HG03432 (cell line): ENCODE results near the gene TNNI2.

Experiments used
- ATAC-seq: cut with Tn5 transposase; IDR thresholded peaks from one replicate; pipeline ENCODE4 v1.9.1; 2021; ENCODE audit warnings: mild to moderate bottlenecking, moderate library complexity; ENCODE audit not compliant: unreplicated experiment

The TNNI2 gene

DNA sequence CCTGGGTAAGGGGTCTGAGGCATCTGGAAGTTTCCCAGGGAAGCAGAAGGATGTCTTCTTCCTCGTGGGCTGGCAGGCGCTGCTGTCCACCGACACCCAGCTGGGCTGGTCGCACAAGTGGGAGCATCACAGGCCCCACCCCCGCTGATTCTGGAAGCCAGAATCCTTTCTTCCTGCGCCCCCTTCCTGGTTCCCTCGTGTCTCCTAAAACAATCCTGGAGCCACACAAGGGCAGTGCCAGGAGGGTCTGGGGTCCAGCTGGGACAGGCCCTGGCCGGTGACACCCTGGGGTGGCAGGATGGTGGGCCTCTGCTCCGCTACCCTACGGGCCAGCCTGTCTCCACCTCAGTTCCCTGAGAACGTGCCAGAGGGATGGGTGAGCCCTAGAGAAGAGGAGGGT lies 18.3 kb downstream of the TNNI2 start:
- ATAC-seq, result no peak

DNA sequence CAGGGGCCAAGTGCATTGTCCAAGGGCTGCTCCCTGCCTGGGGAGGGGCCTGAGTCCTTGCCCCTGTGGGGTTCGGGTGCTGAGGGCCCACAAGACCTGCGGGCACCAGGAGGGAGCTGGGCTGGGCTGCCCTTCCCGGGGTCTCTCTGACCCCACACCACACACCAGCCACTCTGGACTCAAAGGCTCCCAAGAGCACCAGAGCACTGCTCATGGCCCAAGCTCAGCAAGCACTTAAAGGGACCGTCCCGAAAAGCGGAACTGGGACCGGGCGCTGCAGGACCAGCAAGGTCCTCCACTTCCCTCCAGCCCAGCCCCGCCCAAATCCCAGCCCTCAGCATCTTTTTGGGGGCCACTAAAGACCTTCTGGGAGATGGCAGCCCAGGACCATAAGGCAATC lies 19.4 kb downstream of the TNNI2 start:
- no peak for ATAC-seq

DNA sequence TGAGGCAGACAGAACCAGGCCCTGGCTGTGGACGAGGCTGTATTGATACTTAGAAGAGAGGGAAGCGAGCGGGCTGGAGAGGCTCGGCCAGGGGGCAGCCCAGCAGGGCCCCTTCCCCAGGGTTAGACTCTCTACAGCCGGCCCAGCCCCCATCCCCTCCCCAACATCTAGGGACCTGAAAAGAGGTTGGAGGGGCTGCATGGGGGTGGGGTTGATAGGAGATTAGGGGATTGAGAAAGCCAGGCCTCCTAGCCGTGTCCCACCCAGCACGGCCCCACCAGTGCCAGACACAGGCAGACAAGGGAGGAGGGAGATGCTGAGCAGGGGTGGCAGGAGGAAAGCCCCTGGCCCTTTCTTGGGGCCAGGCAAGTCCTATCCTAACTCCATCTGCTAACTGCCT lies 19.8 kb downstream of the TNNI2 start:
- no peak for ATAC-seq

DNA sequence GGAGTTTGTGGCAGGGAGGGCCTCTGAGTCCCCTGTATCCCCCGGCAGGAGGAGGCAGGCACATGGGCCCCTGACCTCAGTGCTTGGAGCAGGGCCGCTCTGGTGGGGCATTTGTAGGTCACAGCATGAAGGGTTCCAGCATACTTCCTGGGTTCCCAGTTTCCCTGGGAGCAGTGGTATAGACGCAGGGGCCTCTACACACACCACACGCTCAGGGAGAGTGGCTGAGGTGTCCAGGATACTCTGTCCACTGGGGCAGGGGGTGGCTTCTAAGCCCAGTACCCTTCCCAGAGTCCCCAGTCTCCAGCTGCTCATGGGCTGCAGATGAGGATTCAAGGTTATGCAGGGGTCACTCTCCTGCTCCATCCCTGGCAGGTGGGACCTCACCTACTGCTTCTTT lies 20.2 kb downstream of the TNNI2 start:
- no peak for ATAC-seq

DNA sequence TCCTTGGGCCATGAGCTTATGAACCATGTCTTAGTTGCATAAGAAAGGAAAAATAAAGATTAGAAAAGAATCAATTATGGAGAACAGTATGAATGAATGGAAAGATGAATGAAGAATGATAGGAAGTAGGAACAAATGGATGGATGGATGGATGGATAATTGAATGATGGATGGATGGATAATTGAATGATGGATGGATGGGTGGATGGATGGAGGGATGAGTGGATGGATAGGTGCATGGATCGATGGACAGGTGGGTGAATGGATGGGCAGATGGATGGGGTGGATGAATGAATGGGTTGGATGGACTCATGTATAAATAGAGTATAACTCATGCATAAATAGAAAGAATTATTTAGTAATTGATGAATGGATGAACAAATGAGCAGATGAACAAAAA lies 21.3 kb downstream of the TNNI2 start:
- no peak for ATAC-seq

DNA sequence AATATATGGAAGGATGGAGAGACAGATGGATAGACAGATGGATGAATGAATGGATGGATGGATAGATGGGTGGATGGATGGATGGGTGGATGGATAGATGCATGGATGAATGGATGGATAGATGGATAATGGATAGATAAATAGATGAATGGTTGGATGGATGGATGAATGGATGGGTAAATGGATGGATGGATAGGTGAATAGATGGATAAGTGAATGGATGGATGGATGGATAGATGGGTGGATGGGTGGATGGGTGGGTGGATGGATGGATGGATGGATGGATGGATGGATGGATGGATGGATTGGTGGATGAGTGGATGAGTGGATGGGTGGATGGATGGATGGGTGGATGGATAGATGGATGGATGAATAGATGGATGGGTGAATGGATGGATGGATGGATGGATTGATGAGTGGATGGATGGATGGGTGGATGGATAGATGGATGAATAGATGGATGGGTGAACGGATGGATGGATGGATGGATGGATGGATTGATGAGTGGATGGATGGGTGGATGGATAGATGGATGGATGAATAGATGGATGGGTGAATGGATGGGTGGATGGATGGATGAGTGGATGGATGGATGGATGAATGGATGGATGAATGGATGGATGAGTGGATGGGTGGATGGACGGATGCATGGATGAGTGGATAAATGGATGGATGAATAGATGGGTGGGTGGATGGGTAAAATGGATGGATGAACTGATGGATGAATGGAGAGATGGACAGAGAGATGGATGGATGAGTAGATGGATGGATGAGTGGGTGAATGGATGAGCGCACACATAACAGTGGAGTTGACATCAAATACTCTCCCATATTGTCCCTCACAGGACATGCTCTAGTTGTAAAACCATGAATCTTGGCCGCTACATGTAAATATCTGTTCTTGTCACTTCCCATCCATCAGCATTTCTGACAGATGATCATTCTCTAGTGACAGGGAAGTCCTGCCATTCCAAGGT lies 22.9 kb downstream of the TNNI2 start:
- ATAC-seq, result no peak

DNA sequence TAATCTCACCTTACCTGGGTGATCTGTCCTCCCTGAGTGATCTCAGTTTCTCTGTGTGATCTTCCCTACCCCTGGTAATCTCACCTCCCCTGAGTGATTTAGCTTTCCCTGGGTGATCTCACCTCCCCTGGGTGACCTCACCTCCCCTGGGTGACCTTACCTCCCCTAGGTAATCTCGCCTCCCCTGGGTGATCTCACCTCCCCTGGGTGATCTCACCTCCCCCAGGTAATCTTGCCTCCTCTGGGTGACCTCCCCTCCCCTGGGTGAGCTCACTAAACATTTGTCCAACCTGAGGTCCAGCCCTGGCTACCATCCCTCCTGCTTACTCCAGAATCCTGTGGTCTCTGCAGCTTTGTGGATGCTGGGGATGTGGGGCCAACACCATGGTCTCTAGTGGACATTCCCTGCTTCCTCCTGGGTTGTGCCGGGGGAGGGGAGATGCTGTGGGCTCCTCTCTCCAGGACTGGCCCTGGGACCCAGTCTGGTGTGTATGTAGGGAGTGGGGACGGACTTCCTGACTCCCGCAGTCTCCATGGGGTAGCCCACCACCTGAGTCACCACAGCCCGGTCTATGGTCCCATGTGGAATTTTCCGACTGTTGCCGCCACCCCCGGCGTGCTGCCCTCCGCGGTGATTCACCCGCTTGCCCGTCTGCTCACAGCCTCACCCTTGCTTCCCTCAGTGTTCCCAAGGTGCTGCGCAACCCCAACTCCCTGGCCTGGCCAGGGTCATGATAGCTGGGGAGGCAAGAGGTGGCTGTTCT lies 24.0 kb downstream of the TNNI2 start:
- no peak for ATAC-seq

DNA sequence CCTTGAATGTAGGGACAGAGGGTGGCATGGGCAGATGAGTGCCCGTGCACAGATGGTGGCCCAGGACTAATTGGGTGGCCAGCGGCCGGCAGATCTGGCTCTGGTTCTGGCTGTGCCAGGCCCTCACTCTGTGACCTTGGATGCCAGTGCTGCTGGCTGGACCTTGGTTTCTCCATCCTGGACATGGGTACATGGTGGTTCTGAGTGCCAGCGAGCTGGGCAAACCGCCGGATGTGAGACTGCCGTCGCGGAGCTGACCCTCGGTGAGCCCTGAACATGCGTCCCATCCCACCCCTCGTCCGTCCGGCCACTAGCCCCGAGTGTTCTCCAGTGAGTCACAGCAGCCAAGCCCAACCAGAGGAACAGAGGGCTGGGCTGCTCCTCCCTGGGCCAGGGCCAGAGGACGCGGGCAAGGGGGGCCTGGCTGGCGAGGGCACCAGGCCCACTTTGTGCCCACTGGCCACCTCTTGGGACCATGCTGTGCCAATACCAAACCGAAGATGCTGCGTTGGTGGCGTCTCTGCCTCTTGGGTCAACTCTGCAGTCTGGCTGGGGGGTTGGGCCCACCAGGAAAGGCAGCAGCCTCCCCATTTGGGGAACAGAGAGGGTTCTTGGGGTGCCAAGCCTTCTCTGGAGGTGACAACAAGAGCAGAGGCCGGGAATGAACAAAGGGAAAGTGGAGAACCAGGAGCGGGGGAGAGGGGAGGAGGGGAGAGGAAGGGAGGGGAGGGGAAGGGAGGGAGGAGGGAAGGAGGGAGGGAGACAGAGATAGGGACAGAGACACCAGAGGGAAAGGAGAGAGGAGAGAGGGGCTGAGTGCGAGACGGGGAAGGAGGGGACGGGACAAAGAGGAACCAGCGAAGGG lies 24.8 kb downstream of the TNNI2 start:
- no peak for ATAC-seq

DNA sequence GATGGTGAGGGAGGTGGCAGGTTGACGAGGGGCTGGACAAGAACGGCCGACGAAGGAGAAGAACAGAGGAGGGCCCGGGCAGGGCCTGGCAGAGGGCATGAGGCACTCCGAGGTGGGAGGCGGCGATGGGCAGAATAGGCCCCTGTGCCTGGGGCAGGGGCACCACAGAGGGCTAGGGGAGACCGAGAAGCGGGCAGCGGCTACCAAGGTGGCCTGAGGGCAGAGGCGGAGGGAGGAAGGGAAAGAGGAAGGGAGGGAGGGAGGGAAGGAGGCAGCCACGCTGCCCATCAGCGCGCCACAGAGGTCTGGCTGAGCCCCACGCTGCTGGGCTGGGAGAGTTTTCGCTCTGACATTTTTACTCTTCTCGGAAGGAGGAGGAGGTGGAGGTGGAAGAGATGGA lies 25.4 kb downstream of the TNNI2 start:
- ATAC-seq, result no peak

DNA sequence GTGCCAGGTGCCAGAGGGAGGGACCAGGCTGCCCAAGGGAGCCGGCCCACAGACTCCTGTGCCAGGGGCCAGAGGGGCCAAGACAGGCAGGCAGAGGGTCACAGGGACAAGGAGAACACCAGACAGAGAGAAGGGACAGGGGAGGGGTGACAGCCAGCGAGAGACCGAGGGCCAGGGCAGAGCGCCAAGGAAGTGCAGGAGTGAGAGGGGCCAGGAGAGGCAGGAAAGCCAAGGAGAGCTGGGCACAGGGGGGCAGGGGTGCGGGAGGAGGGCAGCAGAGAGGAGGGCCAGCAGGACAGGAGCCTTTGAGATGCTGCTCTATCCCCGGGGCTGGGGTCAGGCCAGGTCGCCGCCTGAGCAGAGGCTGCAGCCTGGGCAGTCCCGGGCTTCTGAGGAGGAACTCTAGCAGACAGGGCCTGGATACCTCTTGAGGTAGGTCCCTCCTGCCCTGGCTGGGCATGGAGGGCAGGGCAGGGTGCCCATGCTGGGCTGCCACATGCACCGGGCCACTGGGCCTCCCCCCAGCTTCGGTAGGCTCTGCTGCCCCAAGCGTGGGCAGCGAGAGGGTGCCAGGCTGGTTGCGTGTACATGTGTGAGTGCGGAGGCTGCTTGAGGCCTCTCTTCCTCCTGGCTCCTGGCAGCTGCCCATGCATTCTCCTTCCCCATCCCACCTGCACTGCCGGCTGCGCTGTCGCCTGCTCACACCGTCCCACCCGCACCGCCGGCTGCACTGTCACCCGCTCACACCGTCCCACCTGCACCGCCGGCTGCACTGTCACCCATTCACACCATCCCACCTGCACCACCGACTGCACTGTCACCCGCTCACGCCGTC lies 26.3 kb downstream of the TNNI2 start:
- no peak for ATAC-seq

DNA sequence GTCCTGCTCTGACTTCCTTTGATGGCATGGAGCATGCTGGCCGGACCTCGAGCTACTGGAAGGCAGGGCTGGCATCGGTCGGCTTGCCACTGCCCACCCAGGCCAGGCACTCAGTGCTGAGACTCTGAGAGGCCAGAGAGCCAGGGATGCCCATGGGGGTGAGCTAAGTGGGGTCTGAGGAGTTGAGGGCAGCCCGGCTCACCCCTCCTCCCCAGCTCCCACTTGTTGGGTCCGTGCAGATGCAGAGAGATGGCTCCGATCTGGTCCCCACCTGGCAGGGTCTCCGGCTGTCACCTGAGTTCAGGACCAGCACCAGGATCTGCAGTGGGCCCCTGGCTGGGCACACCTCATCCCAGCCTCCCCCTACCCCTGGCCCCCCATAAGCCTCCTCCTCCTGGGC lies 27.4 kb downstream of the TNNI2 start:
- ATAC-seq, result no peak

DNA sequence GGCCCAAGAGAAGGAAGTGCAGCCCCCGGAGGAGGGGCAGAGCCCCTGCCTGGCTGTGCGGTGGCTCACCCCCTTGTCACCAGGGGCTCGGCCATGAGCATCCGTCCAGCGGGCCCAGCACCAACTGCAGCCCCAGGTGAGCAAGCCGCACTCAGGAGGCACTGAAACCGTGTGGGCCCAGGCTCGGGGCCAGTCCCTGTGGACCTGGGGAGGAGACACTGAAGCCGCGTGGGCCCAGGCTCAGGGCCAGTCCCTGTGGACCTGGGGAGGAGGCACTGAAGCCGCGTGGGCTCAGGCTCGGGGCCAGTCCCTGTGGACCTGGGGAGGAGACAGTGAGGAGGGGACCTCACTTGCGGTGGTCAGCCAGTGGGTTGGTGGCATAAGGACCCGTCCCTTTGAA lies 28.0 kb downstream of the TNNI2 start:
- ATAC-seq, result no peak

DNA sequence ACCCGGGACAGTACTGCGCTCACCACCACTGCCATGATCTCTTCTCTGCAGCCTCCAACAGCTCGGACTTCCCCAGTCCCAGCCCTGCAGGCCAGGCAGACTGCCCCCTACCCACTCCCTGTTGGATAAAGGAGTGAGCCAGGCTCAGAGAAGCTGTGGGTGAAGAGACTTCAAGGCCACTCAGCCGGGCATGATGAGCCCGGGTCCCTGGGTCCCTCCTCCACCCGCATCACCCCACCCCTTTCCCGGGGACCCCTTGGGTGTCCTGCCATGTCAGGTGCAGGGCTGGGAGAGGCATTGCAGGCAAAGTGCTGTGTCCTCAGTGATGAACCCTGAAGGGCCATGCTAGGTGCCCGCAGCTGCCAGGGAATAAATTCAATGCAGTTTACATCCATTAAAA lies 28.6 kb downstream of the TNNI2 start:
- ATAC-seq, result no peak

DNA sequence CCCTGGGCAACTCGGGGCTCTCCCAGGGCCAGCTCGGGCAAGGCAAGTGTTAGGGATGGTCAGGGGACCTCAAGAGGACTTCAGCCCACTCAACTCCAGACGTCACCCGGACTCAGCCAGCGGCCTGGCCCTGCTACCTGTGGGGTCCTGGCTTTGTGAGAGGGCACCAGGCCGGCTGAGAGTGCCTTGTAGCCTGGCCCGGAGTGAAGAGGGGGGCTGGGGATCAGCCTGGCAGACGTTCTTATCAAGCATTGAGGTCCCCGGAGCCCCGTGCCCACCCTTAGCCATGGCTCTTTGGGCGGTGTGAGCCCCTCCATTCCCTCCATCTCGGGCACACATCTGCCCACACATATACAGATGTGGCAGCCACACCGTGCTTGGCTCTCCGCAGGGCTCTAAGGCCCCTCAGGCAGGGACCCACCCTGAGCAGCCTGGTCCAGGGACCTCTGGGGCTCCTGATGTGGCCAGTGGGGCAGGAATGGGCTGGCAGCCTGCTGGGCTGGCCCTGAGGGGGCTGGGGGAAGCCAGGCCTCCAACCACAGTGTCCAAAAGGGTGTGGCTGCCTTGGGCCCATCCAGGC lies 29.4 kb downstream of the TNNI2 start:
- ATAC-seq, result no peak

DNA sequence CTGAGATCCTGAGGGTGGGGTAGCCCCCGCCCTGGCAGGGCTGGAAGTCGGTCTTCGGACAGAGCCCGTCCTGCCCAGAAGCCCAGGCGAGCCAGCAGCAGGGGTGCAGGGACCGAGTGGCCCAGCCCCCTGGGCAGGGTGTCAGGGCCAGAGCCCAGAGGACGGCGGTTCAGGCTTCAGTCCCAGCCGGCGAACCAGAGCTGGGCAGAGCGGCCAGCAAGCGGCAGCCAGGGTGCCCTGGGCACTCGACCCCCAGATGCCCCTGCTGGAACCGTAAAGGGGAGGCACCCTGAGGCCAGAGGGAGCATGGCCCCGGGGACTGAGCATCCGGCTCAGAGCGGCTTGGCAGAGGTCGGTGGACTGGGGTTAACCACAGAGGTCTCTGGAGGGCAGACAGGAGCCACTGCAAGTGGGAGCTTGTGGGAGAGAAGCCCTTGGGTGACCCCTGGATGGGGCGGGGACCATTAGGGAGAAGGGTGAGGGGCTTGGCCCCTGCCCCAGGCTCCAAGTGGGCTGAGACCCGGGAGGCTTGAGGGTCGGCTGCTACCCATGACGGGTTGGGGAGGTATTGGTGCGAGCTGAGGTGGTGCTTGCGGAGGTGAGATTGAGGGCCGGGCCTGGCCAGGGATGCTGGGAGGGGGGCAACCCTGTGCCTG lies 30.0 kb downstream of the TNNI2 start:
- ATAC-seq, result no peak

DNA sequence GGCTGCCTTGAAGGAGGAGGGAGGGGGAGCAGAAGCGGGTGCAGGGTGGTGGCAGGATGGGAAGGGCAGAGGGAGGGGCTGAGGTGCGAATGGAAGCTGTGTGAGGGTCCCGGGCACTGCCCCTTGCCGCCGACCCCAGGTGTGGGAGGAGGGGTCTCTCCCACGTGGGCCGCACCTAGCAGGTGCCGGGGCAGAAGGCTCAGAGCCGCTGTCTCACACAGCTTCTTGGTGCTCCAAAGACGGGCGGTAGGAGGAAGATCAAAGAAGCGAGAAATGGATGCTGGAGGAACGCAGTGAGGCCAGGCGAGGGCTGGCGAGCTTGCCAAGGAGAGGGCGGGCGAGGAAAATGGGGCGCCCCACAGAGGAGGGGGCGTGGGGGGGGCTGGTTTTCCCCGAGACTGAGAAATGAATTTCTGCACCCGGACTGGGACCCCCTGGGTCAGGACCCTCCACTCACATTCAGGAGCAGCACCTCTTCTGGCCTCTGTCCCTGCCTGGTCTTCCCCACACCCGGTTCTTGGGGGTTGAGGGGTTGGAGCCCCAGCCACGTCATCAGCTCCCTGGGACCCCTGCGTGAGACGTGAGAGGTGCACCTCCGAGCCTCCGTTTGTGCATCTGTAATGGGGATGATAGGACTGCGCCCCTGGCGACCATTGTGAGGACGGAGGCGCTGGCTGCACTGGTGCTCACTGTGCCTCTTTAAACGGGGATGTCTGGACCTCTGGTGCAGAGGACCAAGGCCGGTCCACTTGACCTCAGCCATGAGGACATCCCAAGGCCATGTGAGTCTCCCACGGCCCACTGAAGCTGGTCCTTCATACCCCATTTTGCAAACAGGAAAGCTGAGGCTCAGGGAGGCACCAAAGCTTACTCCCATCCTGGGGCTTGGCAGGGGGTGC lies 30.9 kb downstream of the TNNI2 start:
- no peak for ATAC-seq

DNA sequence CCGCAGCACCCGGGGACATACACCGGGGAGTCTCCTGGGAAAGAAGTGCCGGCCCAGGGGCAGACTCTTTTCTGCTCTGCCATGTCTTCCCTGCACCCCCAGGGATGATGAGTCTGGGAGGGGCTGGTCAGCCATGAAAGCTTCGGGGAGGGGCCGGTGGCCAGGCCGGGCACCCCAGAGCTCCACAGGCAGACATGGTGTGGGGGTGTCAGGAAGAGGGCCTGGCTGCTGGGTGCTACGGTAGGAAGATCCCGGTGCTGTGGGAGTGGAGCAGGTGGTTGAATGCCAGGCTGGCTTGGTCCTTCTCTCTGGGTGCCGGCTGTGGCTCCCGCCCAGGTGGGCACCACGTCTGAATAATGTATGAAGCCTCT lies 31.5 kb downstream of the TNNI2 start:
- ATAC-seq, result no peak

DNA sequence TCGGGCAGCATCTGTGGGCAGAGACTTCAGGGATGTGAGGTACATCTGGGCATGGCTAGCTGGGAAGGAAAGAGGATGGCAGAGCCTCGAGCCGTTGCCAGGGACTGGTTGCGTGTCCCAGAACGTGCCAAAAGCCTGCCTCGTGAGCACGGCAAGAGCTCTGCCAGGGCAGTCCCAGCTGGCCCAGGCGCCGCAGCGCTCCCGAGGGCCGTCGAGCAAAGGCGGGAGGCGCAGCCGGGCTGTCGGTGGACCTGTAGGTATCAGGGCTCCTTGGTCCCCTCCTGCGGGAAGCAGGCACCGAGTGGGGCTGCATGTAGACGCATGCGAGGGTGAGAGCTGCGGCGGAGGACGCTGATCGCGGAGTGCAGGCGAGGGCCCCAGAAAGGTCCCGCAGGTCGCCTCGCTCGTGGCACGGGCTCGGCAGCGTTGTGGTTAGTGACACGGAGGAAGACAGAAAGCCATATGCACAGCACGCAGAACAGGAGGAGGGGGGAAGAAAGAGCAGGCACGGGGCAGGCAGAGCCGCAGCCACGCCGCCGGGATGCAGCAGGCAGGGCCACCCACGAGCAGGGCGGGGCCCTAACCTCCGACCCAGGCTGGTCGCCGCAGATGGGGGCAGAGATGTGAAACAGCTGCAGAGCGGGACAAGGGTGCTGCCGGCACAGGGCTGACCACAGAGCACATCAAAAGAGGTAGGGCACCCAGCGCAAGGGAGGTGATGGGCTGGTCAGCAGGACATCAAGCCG lies 32.1 kb downstream of the TNNI2 start:
- no peak for ATAC-seq
